HepG2 (cell line): ENCODE measurements around the gene IL17RC. TPM values are rescaled to one million over a fixed set of nuclear protein-coding genes. Genes with fewer than 3 reads are reported as not detected.

Experiments
- ATAD3A ChIP-seq: sonication (generic); formaldehyde crosslinking; IDR thresholded peaks from 2 replicates; pipeline ENCODE4 v1.4.0; 2020; ENCODE audit warnings: missing genetic modification reagents
- CAMTA2 ChIP-seq: sonication (generic); formaldehyde crosslinking; IDR thresholded peaks from 2 replicates; pipeline ENCODE4 v1.4.0; 2020; ENCODE audit warnings: mild to moderate bottlenecking, missing genetic modification reagents, borderline replicate concordance
- ETV6 ChIP-seq: sonication (generic); formaldehyde crosslinking; conservative IDR thresholded peaks from 2 replicates; pipeline ENCODE4 v1.4.0; 2020; ENCODE audit warnings: missing genetic modification reagents
- GFI1 ChIP-seq: sonication (generic); formaldehyde crosslinking; IDR thresholded peaks from 2 replicates; pipeline ENCODE4 v1.5.0; 2020; ENCODE audit warnings: missing genetic modification reagents, mild to moderate bottlenecking, borderline replicate concordance
- HNRNPL ChIP-seq: fragments of 200-400 bp; formaldehyde crosslinking; IDR thresholded peaks from 2 replicates; pipeline ENCODE4 v1.6.1; 2017; ENCODE audit warnings: mild to moderate bottlenecking, low read depth, low read length
- KAT7 ChIP-seq: IDR thresholded peaks from 2 replicates; pipeline ENCODE4 v1.6.1; 2018; ENCODE audit warnings: borderline replicate concordance, missing compliant biosample characterization
- NAIF1 ChIP-seq: sonication (generic); formaldehyde crosslinking; IDR thresholded peaks from 2 replicates; pipeline ENCODE4 v1.5.0; 2020; ENCODE audit warnings: mild to moderate bottlenecking, missing genetic modification reagents, borderline replicate concordance
- NKX3-1 ChIP-seq: sonication (generic); formaldehyde crosslinking; IDR thresholded peaks from 2 replicates; pipeline ENCODE4 v1.5.0; 2020; ENCODE audit warnings: missing genetic modification reagents
- NPAS2 ChIP-seq: sonication (generic); formaldehyde crosslinking; IDR thresholded peaks from 2 replicates; pipeline ENCODE4 v1.8.0; 2022; ENCODE audit warnings: mild to moderate bottlenecking, missing genetic modification reagents, borderline replicate concordance
- SPEN ChIP-seq: sonication (generic); formaldehyde crosslinking; IDR thresholded peaks from 2 replicates; pipeline ENCODE4 v1.5.1; 2020; ENCODE audit warnings: low read depth, mild to moderate bottlenecking, missing genetic modification reagents
- ZBTB20 ChIP-seq: sonication (generic); formaldehyde crosslinking; IDR thresholded peaks from 2 replicates; pipeline ENCODE4 v1.8.1; 2023; ENCODE audit warnings: missing genetic modification reagents, low read depth, mild to moderate bottlenecking, borderline replicate concordance
- ZNF251 ChIP-seq: sonication (generic); formaldehyde crosslinking; IDR thresholded peaks from 2 replicates; pipeline ENCODE4 v1.9.0; 2021; ENCODE audit warnings: mild to moderate bottlenecking, missing genetic modification reagents
- ZNF550 ChIP-seq: sonication (generic); formaldehyde crosslinking; IDR thresholded peaks from 2 replicates; pipeline ENCODE4 v1.4.0; 2020; ENCODE audit warnings: mild to moderate bottlenecking, missing genetic modification reagents, borderline replicate concordance
- ZNF563 ChIP-seq: sonication (generic); formaldehyde crosslinking; IDR thresholded peaks from 2 replicates; pipeline ENCODE4 v1.8.0; 2022; ENCODE audit warnings: mild to moderate bottlenecking, moderate library complexity, missing genetic modification reagents
- ZSCAN20 ChIP-seq: sonication (generic); formaldehyde crosslinking; IDR thresholded peaks from 2 replicates; pipeline ENCODE4 v1.4.0; 2020; ENCODE audit warnings: missing genetic modification reagents, mild to moderate bottlenecking, borderline replicate concordance
- polyA plus RNA-seq, 8 experiments: library from polyadenylated mRNA; depleted of rRNA in 3 of 8; stranded (reverse) in 7 of 8; unstranded in 1 of 8; fragments of >200 nt; fragmentation: Illumina TruSeq in 4 of 8; extraction: Trizol in 4 of 8; gene quantifications; 2 replicates each; pipeline versions ENCODE4 v1.2.1 to v1.2.3, GENCODE V29; 2011 to 2016; ENCODE audit warnings: low read depth in 4 of 8, missing spikeins in 1 of 8, mixed read lengths in 1 of 8; ENCODE audit not compliant: insufficient read depth in 1 of 8
- total RNA-seq, 5 experiments: library from RNA; depleted of rRNA; stranded (reverse); fragments of >200 nt; fragmentation: Illumina TruSeq; extraction: Trizol; gene quantifications; 2 replicates each; pipeline ENCODE4 v1.2.3, GENCODE V29; 2016; ENCODE audit warnings: low read depth in 1 of 5
- TF ChIP-seq, protein P1 (sequence below): IDR thresholded peaks from 2 replicates; pipeline ENCODE4 v1.6.1; 2016; ENCODE audit warnings: control low read depth
- TF ChIP-seq, protein P2 (sequence below): sonication (generic); formaldehyde crosslinking; IDR thresholded peaks from 2 replicates; pipeline ENCODE4 v1.4.0; 2020; ENCODE audit warnings: mild to moderate bottlenecking, low read depth, missing genetic modification reagents
- TF ChIP-seq, protein P3 (sequence below): fragments of 450-650 bp; IDR thresholded peaks from 2 replicates; pipeline ENCODE4 v1.6.1; 2016
- TF ChIP-seq, protein P4 (sequence below): sonication (generic); formaldehyde crosslinking; IDR thresholded peaks from 2 replicates; pipeline ENCODE4 v1.8.1; 2023; ENCODE audit warnings: mild to moderate bottlenecking, missing genetic modification reagents, borderline replicate concordance
- TF ChIP-seq, protein P5 (sequence below): sonication (generic); formaldehyde crosslinking; IDR thresholded peaks from 2 replicates; pipeline ENCODE4 v1.8.0; 2022; ENCODE audit warnings: missing genetic modification reagents, mild to moderate bottlenecking, inconsistent platforms, borderline replicate concordance
- TF ChIP-seq, protein P6 (sequence below): sonication (generic); formaldehyde crosslinking; IDR thresholded peaks from 2 replicates; pipeline ENCODE4 v1.4.0; 2020; ENCODE audit warnings: missing genetic modification reagents

Gene IL17RC
- total and polyA plus RNA-seq, 2 of the 13 experiments (the other 11 are each of a cell fraction or from before 2014, with no cell fraction given), result 20.7 to 24.0 TPM

DNA sequence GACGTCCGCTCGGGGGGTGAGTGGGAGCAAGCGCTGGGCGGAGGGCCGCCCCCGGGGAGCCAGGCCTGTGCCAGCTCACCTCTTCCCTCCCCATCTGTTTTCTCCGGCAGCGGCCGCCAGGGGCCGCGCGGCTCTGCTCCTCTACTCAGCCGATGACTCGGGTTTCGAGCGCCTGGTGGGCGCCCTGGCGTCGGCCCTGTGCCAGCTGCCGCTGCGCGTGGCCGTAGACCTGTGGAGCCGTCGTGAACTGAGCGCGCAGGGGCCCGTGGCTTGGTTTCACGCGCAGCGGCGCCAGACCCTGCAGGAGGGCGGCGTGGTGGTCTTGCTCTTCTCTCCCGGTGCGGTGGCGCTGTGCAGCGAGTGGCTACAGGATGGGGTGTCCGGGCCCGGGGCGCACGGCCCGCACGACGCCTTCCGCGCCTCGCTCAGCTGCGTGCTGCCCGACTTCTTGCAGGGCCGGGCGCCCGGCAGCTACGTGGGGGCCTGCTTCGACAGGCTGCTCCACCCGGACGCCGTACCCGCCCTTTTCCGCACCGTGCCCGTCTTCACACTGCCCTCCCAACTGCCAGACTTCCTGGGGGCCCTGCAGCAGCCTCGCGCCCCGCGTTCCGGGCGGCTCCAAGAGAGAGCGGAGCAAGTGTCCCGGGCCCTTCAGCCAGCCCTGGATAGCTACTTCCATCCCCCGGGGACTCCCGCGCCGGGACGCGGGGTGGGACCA, 16.1 kb downstream of the IL17RC start (continued):
- TF ChIP-seq, protein P1, sequence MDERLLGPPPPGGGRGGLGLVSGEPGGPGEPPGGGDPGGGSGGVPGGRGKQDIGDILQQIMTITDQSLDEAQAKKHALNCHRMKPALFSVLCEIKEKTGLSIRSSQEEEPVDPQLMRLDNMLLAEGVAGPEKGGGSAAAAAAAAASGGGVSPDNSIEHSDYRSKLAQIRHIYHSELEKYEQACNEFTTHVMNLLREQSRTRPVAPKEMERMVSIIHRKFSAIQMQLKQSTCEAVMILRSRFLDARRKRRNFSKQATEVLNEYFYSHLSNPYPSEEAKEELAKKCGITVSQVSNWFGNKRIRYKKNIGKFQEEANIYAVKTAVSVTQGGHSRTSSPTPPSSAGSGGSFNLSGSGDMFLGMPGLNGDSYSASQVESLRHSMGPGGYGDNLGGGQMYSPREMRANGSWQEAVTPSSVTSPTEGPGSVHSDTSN (CRISPR knock-in tag), result no peak
- no peak; the same call in 1 of the 2 replicates for TF ChIP-seq ZNF563
- TF ChIP-seq ATAD3A (CRISPR knock-in tag), result no peak
- peak; percentile 62; the same call in 1 of the 2 replicates for TF ChIP-seq KAT7 (CRISPR knock-in tag)
- no peak for TF ChIP-seq ZBTB20
- TF ChIP-seq, protein P2, sequence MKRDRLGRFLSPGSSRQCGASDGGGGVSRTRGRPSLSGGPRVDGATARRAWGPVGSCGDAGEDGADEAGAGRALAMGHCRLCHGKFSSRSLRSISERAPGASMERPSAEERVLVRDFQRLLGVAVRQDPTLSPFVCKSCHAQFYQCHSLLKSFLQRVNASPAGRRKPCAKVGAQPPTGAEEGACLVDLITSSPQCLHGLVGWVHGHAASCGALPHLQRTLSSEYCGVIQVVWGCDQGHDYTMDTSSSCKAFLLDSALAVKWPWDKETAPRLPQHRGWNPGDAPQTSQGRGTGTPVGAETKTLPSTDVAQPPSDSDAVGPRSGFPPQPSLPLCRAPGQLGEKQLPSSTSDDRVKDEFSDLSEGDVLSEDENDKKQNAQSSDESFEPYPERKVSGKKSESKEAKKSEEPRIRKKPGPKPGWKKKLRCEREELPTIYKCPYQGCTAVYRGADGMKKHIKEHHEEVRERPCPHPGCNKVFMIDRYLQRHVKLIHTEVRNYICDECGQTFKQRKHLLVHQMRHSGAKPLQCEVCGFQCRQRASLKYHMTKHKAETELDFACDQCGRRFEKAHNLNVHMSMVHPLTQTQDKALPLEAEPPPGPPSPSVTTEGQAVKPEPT, result 0 out of 2 replicates have a peak, but pooled peaks have one; percentile 49
- TF ChIP-seq NKX3-1 (CRISPR knock-in tag), result peak; percentile 17; the same call in 1 of the 2 replicates
- TF ChIP-seq HNRNPL, result peak; percentile 88
- TF ChIP-seq SPEN, result peak; percentile 67
- TF ChIP-seq NPAS2 (CRISPR knock-in tag), result no peak
- TF ChIP-seq, protein P3, sequence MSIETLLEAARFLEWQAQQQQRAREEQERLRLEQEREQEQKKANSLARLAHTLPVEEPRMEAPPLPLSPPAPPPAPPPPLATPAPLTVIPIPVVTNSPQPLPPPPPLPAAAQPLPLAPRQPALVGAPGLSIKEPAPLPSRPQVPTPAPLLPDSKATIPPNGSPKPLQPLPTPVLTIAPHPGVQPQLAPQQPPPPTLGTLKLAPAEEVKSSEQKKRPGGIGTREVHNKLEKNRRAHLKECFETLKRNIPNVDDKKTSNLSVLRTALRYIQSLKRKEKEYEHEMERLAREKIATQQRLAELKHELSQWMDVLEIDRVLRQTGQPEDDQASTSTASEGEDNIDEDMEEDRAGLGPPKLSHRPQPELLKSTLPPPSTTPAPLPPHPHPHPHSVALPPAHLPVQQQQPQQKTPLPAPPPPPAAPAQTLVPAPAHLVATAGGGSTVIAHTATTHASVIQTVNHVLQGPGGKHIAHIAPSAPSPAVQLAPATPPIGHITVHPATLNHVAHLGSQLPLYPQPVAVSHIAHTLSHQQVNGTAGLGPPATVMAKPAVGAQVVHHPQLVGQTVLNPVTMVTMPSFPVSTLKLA, result no peak
- TF ChIP-seq, protein P4, sequence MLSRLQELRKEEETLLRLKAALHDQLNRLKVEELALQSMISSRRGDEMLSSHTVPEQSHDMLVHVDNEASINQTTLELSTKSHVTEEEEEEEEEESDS (CRISPR knock-in tag), result no peak
- TF ChIP-seq, protein P5, sequence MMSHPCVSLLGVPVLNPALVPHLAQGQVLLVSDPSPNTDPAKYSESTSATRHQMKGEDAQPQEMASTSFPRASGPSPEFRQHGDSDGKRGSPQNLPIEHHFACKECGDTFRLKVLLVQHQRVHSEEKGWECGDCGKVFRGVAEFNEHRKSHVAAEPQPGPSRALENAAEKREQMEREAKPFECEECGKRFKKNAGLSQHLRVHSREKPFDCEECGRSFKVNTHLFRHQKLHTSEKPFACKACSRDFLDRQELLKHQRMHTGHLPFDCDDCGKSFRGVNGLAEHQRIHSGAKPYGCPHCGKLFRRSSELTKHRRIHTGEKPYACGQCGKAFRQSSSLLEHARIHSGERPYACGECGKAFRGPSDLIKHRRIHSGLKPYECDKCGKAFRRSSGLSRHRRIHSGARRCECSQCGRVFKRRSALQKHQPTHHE (CRISPR knock-in tag), result peak; percentile 46; the same call in 1 of the 2 replicates
- 0 out of 2 replicates have a peak, but pooled peaks have one; percentile 18 for TF ChIP-seq ETV6 (CRISPR knock-in tag)
- TF ChIP-seq NAIF1 (CRISPR knock-in tag), result no peak
- TF ChIP-seq ZSCAN20 (CRISPR knock-in tag), result peak; percentile 21; the same call in 1 of the 2 replicates
- TF ChIP-seq ZNF550 (CRISPR knock-in tag), result no peak
- no peak; the same call in 1 of the 2 replicates for TF ChIP-seq GFI1
- TF ChIP-seq ZNF251 (CRISPR knock-in tag), result 0 out of 2 replicates have a peak, but pooled peaks have one; percentile 25
- TF ChIP-seq, protein P6, sequence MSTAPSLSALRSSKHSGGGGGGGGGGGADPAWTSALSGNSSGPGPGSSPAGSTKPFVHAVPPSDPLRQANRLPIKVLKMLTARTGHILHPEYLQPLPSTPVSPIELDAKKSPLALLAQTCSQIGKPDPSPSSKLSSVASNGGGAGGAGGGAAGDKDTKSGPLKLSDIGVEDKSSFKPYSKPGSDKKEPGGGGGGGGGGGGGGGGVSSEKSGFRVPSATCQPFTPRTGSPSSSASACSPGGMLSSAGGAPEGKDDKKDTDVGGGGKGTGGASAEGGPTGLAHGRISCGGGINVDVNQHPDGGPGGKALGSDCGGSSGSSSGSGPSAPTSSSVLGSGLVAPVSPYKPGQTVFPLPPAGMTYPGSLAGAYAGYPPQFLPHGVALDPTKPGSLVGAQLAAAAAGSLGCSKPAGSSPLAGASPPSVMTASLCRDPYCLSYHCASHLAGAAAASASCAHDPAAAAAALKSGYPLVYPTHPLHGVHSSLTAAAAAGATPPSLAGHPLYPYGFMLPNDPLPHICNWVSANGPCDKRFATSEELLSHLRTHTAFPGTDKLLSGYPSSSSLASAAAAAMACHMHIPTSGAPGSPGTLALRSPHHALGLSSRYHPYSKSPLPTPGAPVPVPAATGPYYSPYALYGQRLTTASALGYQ (CRISPR knock-in tag), result peak; percentile 46
- peak; percentile 81; the same call in 1 of the 2 replicates for TF ChIP-seq CAMTA2 (CRISPR knock-in tag)
